Breast epithelium (tissue), 4 donors: ENCODE data around the gene UNC93B1. TPM values are rescaled to one million over a fixed set of nuclear protein-coding genes. Genes with fewer than 3 reads are reported as not detected.
A peak's percentile ranks its signal among the peaks of the same experiment; 100 is the strongest.

Source experiments
- DNase-seq, 2 donors: peaks; one replicate each; pipeline ENCODE4 v3.0.0-alpha.2; 2019; ENCODE audit warnings: low spot score in 2 of 2
- H3K27ac ChIP-seq, 2 donors: fragments of 200-600 bp; sonication (generic) in 1 of 2; one replicate each; pipeline ENCODE4 v1.5.1; 2016 to 2019; ENCODE audit warnings: mild to moderate bottlenecking in 1 of 2
- H3K27me3 ChIP-seq, 2 donors: fragments of 200-600 bp; sonication (generic) in 1 of 2; one replicate each; pipeline versions ENCODE4 v1.5.1 to v1.6.0; 2017 to 2019; ENCODE audit warnings: control low read depth in 1 of 2, mild to moderate bottlenecking in 1 of 2
- H3K36me3 ChIP-seq: fragments of 200-600 bp; one replicate; pipeline ENCODE4 v1.5.1; 2019
- H3K4me1 ChIP-seq, 2 donors: fragments of 200-600 bp; sonication (generic); one replicate each; pipeline ENCODE4 v1.5.1; 2016 to 2019; ENCODE audit warnings: control low read depth in 1 of 2
- H3K4me3 ChIP-seq, 3 donors: fragments of 200-600 bp; sonication (generic); 1 replicate in 2 of 3; 2 replicates in 1 of 3; pipeline ENCODE4 v1.5.1; 2016 to 2019; ENCODE audit warnings: mild to moderate bottlenecking in 3 of 3, moderate library complexity in 2 of 3
- H3K9me3 ChIP-seq, 2 donors: fragments of 200-600 bp; sonication (generic) in 1 of 2; one replicate each; pipeline ENCODE4 v1.5.1; 2016 to 2019; ENCODE audit warnings: control low read depth in 1 of 2
- POLR2A ChIP-seq: fragments of 450-650 bp; IDR thresholded peaks from one replicate; pipeline ENCODE4 v1.6.1; 2016; ENCODE audit warnings: antibody characterized with exemption, mild to moderate bottlenecking, moderate library complexity
- POLR2AphosphoS5 ChIP-seq, 3 donors: sonication (generic); formaldehyde crosslinking; IDR thresholded peaks; one replicate each; pipeline ENCODE4 v1.6.1; 2017; ENCODE audit warnings: antibody characterized with exemption in 3 of 3
- intact Hi-C: fragments of 100-400 bp; cut with DNase I; formaldehyde crosslinking; loops from one replicate; pipeline ENCODE4 v1.15.1; 2023; ENCODE audit warnings: low total_unique reads
- total RNA-seq, 3 donors: library from RNA; depleted of rRNA; stranded (reverse); fragments of >200 nt; gene quantifications; one replicate each; pipeline ENCODE4 v1.1.0, GENCODE V29; 2016
- TF ChIP-seq, protein P1 (sequence below), 3 donors: fragments of 450-650 bp; IDR thresholded peaks; one replicate each; pipeline ENCODE4 v1.5.1; 2016 to 2017; ENCODE audit warnings: antibody characterized with exemption in 3 of 3, mild to moderate bottlenecking in 3 of 3, moderate library complexity in 3 of 3

UNC93B1 gene
- total RNA-seq, 3 donors from 2014 or later, result 40.3 to 63.7 (median 49.8) TPM

DNA sequence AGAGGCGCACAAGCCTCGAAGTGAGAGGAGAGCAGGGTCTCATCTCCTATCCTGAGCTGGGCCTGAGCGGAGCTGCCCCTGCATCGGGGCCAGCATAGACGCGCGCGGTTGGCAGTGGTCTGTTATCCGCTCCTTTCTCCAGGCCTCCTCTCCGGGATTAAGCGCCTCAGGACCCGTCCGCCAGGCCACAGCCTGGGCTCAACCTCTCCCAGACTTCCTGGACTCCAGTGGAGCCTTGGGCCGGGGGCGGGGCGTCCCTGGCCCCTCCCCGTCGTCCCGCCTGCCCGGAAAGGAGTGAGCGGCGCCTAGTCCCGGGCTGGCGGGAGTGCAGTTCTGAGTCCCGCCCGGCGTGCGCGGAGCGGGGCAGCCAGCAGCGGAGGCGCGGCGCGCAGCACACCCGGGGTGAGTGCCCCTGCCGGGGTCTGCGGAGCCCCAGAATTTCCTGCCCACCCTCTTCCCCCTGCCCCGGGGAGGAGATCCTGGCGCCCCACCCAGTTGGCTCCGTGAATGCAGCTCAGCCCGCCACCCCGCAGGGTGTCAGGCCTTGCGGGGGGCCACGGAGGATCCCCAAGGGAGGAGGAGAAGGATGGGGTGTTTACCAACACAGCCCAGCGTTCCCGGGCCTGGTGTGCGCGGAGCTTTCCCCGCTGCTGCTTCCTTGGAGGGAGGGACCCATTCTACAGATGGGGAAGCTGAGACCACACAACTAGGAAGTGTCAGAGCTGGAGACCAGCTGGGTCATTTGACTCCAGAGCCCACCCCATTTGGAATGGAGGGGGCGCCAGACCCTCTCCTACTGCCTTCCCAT, 35.0 kb upstream of the UNC93B1 start, which contains the start of gene TCIRG1:
TSS of gene TCIRG1 (plus strand) at position 308 of the 808 bp plus-strand sequence. CDS start 2,247 bp downstream, outside the sequence.
- Histone ChIP-seq H3K27me3 (no peaks in the 10 kb centered on the region), H3K9me3 (no peaks in the 10 kb centered on the region), H3K4me1 (peaks cover 12 to 20% of the 10 kb centered on the region in 2 donors), H3K27ac (peak within 1 kb of the TSS; percentile 88 to 92), H3K4me3 (peak within 1 kb of the TSS; percentile 68 to 79 (median 69)), H3K36me3 (no peaks in the 10 kb centered on the region)
- intact Hi-C loops, result no loop called here
- DNase-seq, result peak; percentile 80 to 81
- TF ChIP-seq POLR2A, result peak; percentile 89
- TF ChIP-seq POLR2AphosphoS5 (IDR thresholded peaks at IDR 0.05), result peak; percentile 20 to 83 (median 42)
- TF ChIP-seq, protein P1, sequence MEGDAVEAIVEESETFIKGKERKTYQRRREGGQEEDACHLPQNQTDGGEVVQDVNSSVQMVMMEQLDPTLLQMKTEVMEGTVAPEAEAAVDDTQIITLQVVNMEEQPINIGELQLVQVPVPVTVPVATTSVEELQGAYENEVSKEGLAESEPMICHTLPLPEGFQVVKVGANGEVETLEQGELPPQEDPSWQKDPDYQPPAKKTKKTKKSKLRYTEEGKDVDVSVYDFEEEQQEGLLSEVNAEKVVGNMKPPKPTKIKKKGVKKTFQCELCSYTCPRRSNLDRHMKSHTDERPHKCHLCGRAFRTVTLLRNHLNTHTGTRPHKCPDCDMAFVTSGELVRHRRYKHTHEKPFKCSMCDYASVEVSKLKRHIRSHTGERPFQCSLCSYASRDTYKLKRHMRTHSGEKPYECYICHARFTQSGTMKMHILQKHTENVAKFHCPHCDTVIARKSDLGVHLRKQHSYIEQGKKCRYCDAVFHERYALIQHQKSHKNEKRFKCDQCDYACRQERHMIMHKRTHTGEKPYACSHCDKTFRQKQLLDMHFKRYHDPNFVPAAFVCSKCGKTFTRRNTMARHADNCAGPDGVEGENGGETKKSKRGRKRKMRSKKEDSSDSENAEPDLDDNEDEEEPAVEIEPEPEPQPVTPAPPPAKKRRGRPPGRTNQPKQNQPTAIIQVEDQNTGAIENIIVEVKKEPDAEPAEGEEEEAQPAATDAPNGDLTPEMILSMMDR (IDR thresholded peaks at IDR 0.05), result peak in 1 of 3 donors; percentile 25

DNA sequence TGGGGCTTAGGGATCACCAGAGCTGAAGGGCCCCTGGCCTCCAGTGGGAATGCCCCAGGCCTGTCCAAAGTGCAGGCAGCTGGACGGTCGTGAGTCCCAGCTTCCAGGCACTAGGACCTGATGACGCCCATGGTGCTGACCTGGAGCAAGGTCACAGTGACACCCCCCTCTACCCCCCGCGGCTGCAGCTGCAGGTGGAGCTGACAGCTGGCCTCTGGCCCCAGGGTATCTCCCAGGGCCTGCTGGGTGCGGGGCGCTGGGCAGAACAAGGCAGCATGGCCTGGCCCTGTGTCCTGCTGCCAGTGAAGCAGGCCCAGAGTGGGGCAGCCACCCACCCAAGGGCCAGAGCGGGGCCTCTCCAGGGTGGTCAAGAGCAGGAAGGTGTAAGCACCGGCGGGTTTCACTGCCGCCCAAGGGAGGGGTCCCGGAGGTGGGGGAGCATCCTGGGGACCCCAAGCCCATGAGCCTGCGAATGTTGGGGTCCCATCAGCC, 34.4 kb upstream of the UNC93B1 start:
- DNase-seq, result no peak
- TF ChIP-seq, protein P1 (IDR thresholded peaks at IDR 0.05), result no peak
- TF ChIP-seq POLR2AphosphoS5 (IDR thresholded peaks at IDR 0.05) (no peak), POLR2A (no peak)
- peak overlapping the region; percentile 88 to 92 for H3K27ac ChIP-seq
- peak overlapping the region; percentile 68 to 79 (median 69) for H3K4me3 ChIP-seq
- no peaks in the 10 kb centered on the region for H3K9me3 ChIP-seq
- intact Hi-C loops, result no loop called here
- no peaks in the 10 kb centered on the region for H3K27me3 ChIP-seq
- H3K4me1 ChIP-seq, result peaks cover 12 to 20% of the 10 kb centered on the region in 2 donors
- H3K36me3 ChIP-seq, result no peaks in the 10 kb centered on the region

DNA sequence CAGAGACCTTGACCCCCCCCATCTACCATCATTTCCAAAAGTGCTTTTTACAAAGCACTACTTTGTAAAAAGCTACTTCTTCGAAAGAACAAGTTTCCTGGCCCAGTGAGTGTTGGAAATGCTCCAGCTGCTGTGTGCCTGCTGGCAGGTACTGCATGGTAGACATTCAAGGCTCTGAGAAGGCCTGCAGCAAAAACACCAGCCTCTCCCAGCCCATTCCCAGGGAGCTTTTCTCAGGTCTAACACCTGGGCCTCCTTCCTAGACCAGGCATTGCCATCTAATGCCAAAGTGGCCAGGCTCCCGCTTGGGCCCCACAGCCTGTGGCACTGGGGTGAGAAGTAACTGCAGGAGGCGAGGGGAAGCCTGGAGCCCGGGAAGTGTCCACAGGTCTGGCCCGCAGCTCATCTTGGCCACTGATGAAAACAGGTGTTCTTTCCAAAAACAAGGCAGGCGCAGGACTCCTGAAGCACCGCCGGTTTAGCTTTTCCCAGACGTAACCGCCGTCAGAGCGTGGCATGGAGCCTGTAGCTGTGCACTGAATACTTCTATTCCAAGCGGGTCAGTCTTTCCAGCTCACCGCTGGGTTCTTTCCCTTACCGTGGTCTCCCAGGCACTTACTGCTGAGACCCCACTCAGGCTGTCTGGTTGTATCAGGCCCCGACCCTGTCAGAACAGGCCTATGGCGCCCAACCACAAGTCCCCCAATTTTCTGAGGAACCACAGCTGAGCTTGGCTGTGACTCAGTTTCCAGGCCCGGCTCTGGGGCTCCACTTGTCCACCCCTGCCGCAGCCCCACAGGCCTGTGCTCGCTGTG, 33.7 kb upstream of the UNC93B1 start:
- intact Hi-C loops, result no loop called here
- Histone ChIP-seq H3K4me1 (peaks cover 12 to 20% of the 10 kb centered on the region in 2 donors), H3K9me3 (no peaks in the 10 kb centered on the region), H3K27me3 (no peaks in the 10 kb centered on the region), H3K4me3 (peak overlapping the region in 1 of 3 donors; percentile 79), H3K27ac (peak overlapping the region; percentile 88 to 92), H3K36me3 (no peaks in the 10 kb centered on the region)
- no peak for DNase-seq
- no peak for TF ChIP-seq POLR2A
- peak in 1 of 3 donors; percentile 1 for TF ChIP-seq POLR2AphosphoS5 (IDR thresholded peaks at IDR 0.05)

DNA sequence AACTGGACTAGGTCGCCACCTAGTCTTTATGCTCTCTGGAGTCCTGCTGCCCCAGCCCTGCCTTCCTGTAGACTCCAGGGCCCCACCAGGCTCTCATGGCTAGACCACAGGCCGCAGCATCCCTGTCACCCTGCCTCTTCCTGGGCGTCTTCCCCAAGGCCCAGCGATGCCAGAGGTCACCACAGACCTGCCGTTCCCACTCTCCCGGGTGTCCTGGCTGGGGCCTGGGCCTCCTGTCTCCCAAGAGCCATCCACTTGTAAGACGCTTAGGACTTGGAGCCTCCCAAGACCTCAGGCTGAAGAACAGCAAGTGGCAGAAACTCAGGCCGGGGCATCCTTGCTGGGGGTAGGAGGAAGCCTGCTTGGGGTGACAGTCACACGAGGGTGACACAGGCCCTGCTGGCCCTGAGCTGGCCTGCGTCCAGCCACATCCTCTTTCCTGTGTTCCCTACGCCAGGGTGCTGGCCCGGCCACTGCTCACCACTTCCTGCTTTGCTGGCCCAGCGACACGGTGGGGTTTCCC, 32.9 kb upstream of the UNC93B1 start:
- intact Hi-C loops, result no loop called here
- H3K36me3 ChIP-seq, result no peaks in the 10 kb centered on the region
- no peaks in the 10 kb centered on the region for H3K27me3 ChIP-seq
- DNase-seq, result peak in 1 of 2 donors; percentile 63
- no peak overlapping the region for H3K4me3 ChIP-seq
- H3K4me1 ChIP-seq, result peaks cover 12 to 25% of the 10 kb centered on the region in 2 donors
- H3K9me3 ChIP-seq, result no peaks in the 10 kb centered on the region
- H3K27ac ChIP-seq, result peak overlapping the region; percentile 88 to 92
- TF ChIP-seq POLR2A (no peak), POLR2AphosphoS5 (IDR thresholded peaks at IDR 0.05) (peak in 1 of 3 donors; percentile 13)
- TF ChIP-seq, protein P1 (IDR thresholded peaks at IDR 0.05), result no peak

DNA sequence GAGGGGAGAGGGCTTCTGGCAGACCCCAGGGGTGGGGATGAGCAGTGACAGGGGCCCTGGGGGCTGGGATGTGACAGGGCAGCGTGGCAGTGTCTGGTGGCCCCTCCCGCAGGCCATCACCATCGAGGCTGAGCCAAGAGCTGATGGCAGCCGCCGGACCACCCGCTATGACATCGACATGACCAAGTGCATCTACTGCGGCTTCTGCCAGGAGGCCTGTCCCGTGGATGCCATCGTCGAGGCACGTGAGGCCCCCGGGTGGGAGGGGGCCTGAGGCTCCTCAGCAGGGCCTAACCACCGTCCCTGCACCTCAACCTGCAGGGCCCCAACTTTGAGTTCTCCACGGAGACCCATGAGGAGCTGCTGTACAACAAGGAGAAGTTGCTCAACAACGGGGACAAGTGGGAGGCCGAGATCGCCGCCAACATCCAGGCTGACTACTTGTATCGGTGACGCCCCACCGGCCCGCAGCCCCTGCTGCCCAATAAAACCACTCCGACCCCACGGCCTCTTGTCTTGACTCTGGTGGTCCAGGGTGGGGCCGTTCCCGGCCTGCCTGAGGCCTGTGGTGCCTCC, 32.3 kb upstream of the UNC93B1 start:
- Histone ChIP-seq H3K36me3 (no peaks in the 10 kb centered on the region), H3K4me1 (peaks cover 12 to 29% of the 10 kb centered on the region in 2 donors), H3K4me3 (no peak overlapping the region), H3K27ac (peak overlapping the region; percentile 88 to 92), H3K27me3 (no peaks in the 10 kb centered on the region), H3K9me3 (no peaks in the 10 kb centered on the region)
- DNase-seq, result no peak
- intact Hi-C loops, result no loop called here
- TF ChIP-seq POLR2AphosphoS5 (IDR thresholded peaks at IDR 0.05) (no peak), POLR2A (no peak)
- TF ChIP-seq, protein P1 (IDR thresholded peaks at IDR 0.05), result no peak
